GM06990 (cell line): ENCODE results near the gene RANBP17.

Experiments
- DNase-seq: peaks from one replicate; pipeline ENCODE4 v3.0.0-alpha.2; 2011; ENCODE audit not compliant: insufficient read length; ENCODE audit errors: extremely low read depth
- H3K27me3 ChIP-seq: replicated peaks from 2 replicates; pipeline ENCODE4 v1.6.0; 2011; ENCODE audit warnings: low read length; ENCODE audit not compliant: control insufficient read depth, insufficient read depth
- H3K36me3 ChIP-seq: 2 replicates; pipeline ENCODE4 v1.5.1; 2011; ENCODE audit warnings: low read length; ENCODE audit not compliant: control insufficient read depth, insufficient read depth
- H3K4me3 ChIP-seq: replicated peaks from 2 replicates; pipeline ENCODE4 v1.5.1; 2011; ENCODE audit warnings: low read depth, mild to moderate bottlenecking, control low read depth, low read length
- TF ChIP-seq, protein P1 (sequence below): IDR thresholded peaks from 2 replicates; pipeline ENCODE4 v1.5.1; 2011; ENCODE audit warnings: low read length, control low read depth, mild to moderate bottlenecking, inconsistent platforms; ENCODE audit not compliant: insufficient read depth, poor library complexity, severe bottlenecking

RANBP17 gene

DNA sequence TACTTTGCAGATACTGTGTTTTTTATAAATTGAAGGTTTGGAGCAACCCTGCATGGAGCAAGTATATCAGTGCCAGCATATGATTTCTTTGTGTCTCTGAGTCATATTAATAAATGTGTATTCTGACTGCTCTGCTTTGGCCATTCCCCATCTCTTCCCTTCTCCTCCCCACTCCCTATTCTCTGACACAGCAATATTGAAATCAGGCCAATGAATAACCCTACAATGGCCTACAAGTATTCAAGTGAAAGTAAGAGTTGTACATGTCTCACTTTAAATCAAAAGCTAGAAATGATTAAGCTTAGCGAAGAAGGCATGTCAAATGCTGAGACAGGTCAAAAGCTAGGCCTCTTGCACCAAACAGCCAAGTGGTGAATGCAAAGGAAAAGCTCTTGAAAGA lies 365.0 kb downstream of the RANBP17 start:
- TF ChIP-seq, protein P1, sequence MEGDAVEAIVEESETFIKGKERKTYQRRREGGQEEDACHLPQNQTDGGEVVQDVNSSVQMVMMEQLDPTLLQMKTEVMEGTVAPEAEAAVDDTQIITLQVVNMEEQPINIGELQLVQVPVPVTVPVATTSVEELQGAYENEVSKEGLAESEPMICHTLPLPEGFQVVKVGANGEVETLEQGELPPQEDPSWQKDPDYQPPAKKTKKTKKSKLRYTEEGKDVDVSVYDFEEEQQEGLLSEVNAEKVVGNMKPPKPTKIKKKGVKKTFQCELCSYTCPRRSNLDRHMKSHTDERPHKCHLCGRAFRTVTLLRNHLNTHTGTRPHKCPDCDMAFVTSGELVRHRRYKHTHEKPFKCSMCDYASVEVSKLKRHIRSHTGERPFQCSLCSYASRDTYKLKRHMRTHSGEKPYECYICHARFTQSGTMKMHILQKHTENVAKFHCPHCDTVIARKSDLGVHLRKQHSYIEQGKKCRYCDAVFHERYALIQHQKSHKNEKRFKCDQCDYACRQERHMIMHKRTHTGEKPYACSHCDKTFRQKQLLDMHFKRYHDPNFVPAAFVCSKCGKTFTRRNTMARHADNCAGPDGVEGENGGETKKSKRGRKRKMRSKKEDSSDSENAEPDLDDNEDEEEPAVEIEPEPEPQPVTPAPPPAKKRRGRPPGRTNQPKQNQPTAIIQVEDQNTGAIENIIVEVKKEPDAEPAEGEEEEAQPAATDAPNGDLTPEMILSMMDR, result no peak
- Histone ChIP-seq H3K36me3 (no peaks in the 10 kb centered on the region), H3K27me3 (no peaks in the 10 kb centered on the region; the same call in 1 of the 2 replicates), H3K4me3 (no peak overlapping the region)
- DNase-seq, result no peak

DNA sequence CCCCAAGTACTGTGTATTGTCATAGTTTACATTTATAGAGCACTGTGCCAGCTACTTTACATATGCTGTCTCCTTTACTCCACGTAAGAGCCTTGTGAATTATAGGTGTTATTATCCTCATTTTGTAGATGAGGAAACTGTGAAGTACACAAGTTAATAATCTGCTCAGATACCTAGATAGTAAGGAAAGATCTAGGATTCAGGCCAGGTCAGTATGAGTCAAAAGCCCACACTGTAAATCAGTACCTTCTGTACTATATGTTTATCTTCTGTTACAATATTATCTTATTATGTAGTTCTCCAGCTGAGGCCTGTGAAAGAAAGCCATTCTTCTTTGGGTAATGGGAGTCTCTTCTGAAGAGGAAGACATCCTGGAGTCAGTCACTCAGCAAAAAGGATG lies 374.8 kb downstream of the RANBP17 start:
- TF ChIP-seq, protein P1, result no peak
- Histone ChIP-seq H3K4me3 (no peak overlapping the region), H3K36me3 (no peaks in the 10 kb centered on the region), H3K27me3 (no peaks in the 10 kb centered on the region)
- DNase-seq, result no peak

DNA sequence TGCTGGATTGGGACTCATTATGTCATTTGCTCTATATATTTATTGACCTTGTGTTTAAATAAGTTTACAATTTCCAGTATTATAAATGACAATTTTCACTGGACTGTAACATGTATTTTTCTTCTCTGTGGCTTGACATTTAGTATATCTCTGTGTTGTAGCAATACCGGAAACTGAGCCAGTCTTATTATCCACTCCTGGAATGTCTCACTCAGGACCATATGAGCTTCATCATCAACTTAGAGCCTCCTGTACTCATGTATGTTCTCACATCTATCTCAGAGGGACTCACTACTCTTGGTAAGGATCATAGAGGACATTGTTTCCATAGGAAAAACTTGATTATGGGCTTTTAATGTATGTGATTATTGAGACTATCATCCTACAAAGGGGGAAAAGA lies 380.7 kb downstream of the RANBP17 start:
- TF ChIP-seq, protein P1, result no peak
- no peak for DNase-seq

DNA sequence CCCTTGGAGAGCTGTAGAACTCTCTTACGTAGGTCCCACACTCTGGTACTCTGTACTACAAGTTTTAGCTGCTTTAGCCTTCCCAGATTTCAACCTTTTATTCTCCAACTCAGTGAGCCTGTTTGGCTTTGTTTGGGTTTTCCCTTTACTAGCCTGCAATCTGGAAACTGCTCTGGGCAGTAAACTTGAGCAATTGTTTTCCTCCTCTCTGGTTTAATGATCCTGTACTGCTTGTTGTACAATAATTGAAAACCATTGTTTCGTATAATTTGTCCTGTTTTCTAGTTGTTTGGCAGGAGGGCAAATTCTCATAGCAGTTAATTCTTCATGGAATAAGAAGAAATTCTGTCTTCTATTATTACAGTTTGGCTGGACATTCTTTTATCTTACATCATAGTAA lies 384.4 kb downstream of the RANBP17 start:
- H3K4me3 ChIP-seq, result no peak overlapping the region
- no peak for DNase-seq
- no peaks in the 10 kb centered on the region for H3K36me3 ChIP-seq
- H3K27me3 ChIP-seq, result no peaks in the 10 kb centered on the region; the same call in 1 of the 2 replicates
- TF ChIP-seq, protein P1, result no peak

More for the DNA sequence above, 380.7 kb downstream of the RANBP17 start:
- H3K36me3 ChIP-seq, result no peaks in the 10 kb centered on the region
- no peaks in the 10 kb centered on the region; the same call in 1 of the 2 replicates for H3K27me3 ChIP-seq
- no peak overlapping the region for H3K4me3 ChIP-seq

DNA sequence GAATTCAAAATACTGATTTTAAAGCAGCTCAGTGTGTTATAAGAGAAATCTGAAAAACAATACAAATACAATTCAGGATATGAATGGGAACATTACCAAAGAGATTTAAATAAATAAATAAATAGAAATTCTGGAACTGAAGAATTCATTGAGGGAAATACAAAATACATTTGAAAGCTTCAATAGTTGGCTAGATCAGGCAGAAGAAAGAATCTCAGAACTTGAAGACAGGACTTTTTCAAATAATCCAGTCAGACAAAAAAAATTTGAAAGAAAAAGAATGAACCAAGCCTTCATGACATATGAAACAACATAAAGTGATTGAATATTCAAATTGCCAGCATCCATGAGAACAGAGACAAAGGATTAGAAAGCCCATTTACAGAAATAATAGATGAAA lies 387.6 kb downstream of the RANBP17 start:
- Histone ChIP-seq H3K27me3 (no peaks in the 10 kb centered on the region; the same call in 1 of the 2 replicates), H3K36me3 (no peaks in the 10 kb centered on the region), H3K4me3 (no peak overlapping the region)
- TF ChIP-seq, protein P1, result no peak
- no peak for DNase-seq

DNA sequence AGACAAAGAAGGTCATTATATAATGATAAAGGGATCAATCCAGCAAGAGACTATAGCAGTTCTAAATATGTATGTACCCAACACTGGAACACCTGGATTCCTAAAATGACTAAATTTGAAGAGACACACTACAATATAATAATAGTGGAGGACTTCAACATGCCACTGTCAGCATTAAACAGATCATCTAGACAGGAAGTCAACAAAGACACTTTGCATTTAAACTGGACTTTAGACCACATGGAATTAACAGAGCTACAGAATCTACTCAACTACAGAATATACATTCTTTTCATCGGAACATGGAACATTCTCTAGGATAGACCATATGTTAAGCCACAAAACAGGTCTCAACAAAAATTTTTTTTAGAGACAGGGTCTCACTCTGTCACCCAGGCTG lies 388.9 kb downstream of the RANBP17 start:
- no peak for DNase-seq
- TF ChIP-seq, protein P1, result no peak
- H3K4me3 ChIP-seq, result no peak overlapping the region

More for the DNA sequence above, 388.9 kb downstream of the RANBP17 start:
- H3K27me3 ChIP-seq, result no peaks in the 10 kb centered on the region; the same call in 1 of the 2 replicates
- no peaks in the 10 kb centered on the region for H3K36me3 ChIP-seq
